C4-2B (cell line): Measurements from ENCODE around the gene FITM1.

ENCODE experiments used
- H3K27ac ChIP-seq: fragments of 450-650 bp; 2 replicates; pipeline ENCODE4 v1.5.1; 2017
- ZFX ChIP-seq: fragments of 450-650 bp; IDR thresholded peaks from 2 replicates; pipeline ENCODE4 v1.6.1; 2017
- TF ChIP-seq, protein P1 (sequence below): fragments of 450-650 bp; conservative IDR thresholded peaks from 2 replicates; pipeline ENCODE4 v1.5.1; 2017; ENCODE audit warnings: mild to moderate bottlenecking

Gene FITM1

DNA sequence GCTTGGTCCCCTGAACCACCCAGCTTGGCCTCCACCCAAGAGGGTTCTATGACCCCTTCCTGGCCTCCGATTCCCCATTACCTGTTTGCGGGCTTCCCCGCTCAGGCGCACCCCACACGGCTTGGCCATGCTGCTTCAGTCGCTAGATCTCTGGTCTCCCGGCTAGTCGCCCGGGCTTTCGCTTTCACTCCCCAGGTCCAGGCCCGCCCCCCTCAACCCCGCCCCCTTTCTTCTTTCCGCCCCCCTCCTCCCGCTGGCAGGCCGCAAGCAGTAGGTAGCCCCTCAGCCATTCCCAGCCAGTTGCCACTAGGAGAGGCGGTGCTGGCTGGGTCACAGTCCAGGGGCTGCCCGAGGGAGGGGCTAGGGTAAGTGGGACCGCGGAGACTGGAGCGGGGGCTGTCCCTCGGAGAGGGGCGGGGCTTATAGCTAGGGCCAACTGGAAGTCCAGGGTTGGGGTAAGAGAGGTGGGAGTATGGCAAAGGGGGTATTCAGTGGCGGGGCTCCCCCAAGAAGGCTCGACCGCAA lies 16.1 kb downstream of the FITM1 start, which contains the start of gene PSME2:
Gene PSME2 (minus strand): TSS at position 158 of the 525 bp plus-strand sequence. CDS start 29 bp downstream, at position 129.
- TF ChIP-seq, protein P1, sequence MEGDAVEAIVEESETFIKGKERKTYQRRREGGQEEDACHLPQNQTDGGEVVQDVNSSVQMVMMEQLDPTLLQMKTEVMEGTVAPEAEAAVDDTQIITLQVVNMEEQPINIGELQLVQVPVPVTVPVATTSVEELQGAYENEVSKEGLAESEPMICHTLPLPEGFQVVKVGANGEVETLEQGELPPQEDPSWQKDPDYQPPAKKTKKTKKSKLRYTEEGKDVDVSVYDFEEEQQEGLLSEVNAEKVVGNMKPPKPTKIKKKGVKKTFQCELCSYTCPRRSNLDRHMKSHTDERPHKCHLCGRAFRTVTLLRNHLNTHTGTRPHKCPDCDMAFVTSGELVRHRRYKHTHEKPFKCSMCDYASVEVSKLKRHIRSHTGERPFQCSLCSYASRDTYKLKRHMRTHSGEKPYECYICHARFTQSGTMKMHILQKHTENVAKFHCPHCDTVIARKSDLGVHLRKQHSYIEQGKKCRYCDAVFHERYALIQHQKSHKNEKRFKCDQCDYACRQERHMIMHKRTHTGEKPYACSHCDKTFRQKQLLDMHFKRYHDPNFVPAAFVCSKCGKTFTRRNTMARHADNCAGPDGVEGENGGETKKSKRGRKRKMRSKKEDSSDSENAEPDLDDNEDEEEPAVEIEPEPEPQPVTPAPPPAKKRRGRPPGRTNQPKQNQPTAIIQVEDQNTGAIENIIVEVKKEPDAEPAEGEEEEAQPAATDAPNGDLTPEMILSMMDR, result no peak
- TF ChIP-seq ZFX, result no peak
- peak within 1 kb of the TSS; percentile 88 for H3K27ac ChIP-seq

DNA sequence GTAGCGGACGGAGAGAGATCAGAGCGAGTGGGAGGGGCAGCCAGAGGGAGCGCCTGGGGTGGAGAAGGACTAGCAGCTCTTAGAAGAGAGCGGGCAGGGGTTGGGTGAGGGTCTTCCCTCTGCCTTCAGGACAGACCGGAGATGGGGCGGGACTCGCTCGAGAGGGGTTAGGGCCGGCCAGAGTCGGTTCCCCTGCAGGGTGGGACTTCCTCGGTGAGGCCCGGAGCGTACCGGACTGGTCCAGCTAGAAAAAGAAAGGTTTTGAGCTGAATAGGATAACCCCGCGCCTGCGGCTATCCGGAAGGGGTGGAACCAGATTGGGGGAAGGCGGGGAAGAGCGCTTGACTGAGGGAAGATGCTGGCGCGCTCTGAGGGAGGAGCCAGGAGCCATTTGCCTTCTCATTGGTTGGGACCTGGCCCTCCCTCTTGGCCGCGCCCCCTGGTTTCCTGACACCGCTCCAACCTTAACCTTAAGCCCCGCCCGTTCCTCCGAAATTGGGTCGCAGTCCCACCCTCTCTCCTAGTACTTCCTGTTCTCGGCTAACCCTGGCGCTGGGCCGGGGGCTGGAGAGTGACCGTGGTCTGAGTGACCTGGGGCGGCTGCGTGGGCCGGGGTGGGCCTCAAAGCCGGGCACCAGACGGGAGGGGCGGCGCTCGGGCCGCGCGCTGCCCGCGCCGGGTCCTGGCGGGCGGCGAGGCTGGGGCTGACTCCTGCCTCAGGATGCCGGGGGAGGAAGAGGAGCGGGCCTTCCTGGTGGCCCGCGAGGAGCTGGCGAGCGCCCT lies 16.7 kb downstream of the FITM1 start, which contains the start of gene RNF31:
Gene RNF31 (plus strand): TSS at position 521 of the 783 bp plus-strand sequence. CDS start 201 bp downstream, at position 722.
- no peak for TF ChIP-seq ZFX
- TF ChIP-seq, protein P1, result no peak
- peak within 1 kb of the TSS; percentile 88 for H3K27ac ChIP-seq

DNA sequence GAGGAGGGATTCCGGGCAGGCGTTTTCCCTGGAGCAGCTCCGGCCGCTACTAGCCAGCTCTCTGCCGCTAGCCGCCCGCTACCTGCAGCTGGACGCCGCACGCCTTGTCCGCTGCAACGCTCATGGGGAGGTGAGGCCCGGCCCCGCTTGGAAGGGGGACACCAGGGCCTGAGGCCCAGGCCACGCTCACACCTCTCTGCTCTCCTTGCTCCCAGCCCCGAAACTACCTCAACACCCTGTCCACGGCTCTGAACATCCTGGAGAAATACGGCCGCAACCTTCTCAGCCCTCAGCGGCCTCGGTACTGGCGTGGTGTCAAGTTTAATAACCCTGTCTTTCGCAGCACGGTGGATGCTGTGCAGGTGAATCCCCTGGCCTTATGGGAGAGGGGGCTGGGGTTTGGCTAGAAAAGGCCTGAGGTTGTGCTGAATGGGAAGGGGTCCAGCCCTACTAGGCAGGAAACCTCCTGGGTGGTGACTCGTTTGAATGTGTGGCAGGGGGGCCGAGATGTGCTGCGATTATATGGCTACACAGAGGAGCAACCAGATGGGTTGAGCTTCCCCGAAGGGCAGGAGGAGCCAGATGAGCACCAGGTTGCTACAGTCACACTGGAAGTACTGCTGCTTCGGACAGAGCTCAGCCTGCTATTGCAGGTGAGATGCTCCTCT lies 17.4 kb downstream of the FITM1 start:
- TF ChIP-seq ZFX, result peak; percentile 82; the same call in 1 of the 2 replicates
- TF ChIP-seq, protein P1, result no peak
- H3K27ac ChIP-seq, result peak overlapping the region; percentile 88

DNA sequence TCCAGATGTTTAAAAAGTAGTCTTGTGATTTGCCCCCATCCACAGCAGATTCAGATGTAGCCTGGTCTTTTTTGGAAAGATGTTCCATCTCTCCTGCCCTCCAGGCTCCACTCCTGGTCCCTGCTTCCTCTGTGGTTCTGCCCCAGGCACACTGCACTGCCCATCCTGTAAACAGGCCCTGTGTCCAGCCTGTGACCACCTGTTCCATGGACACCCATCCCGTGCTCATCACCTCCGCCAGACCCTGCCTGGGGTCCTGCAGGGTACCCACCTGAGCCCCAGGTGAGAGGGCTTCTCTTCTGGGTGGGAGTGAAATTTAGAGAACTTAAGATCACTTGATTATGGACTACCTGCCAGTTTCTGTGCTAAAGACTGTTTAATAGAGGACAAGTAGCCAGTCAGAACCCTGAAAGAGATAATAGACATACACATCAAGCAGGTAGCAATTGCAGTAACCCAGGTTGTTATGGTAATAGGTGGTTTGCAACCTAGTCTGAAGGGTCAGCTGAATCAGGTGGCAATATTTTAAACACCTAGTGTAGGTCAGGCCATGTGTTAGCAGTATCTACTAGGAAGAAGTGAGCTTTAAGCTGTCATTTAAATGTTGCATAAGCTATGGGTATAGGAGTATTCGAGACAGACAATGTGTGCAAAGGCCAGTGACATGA lies 19.0 kb downstream of the FITM1 start:
- no peak overlapping the region for H3K27ac ChIP-seq
- no peak for TF ChIP-seq ZFX
- TF ChIP-seq, protein P1, result no peak

DNA sequence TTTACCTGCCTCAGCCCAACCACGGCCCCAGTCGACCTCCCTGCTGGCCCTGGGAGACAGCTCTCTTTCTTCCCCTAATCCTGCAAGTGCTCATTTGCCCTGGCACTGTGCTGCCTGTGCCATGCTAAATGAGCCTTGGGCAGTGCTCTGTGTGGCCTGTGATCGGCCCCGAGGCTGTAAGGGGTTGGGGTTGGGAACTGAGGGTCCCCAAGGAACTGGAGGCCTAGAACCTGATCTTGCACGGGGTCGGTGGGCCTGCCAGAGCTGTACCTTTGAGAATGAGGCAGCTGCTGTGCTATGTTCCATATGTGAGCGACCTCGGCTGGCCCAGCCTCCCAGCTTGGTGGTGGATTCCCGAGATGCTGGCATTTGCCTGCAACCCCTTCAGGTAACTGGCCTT lies 19.6 kb downstream of the FITM1 start:
- H3K27ac ChIP-seq, result no peak overlapping the region
- no peak for TF ChIP-seq ZFX
- TF ChIP-seq, protein P1, result no peak

DNA sequence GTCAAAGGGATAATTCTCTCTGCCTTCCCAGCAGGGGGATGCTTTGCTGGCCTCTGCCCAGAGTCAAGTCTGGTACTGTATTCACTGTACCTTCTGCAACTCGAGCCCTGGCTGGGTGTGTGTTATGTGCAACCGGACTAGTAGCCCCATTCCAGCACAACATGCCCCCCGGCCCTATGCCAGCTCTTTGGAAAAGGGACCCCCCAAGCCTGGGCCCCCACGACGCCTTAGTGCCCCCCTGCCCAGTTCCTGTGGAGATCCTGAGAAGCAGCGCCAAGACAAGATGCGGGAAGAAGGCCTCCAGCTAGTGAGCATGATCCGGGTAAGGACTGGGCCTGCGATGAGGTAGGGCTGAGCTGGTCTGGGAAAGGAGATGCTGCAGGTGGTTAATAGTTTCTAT lies 20.1 kb downstream of the FITM1 start:
- no peak overlapping the region for H3K27ac ChIP-seq
- TF ChIP-seq ZFX, result no peak
- TF ChIP-seq, protein P1, result no peak
